HG02973 (cell line): Measurements from ENCODE around the gene NHLRC2.
"Not testable (repeated sequence)": the region's sequence is repeated elsewhere in the genome, so short reads cannot be mapped to it uniquely, and the experiment has no call there.

ENCODE experiments used
- ATAC-seq: cut with Tn5 transposase; IDR thresholded peaks from one replicate; pipeline ENCODE4 v1.9.1; 2021; ENCODE audit warnings: moderate library complexity; ENCODE audit not compliant: unreplicated experiment

NHLRC2 gene

GRCh38 chr10:113933894-113934532 is 79.6 kb downstream of the NHLRC2 start:
- no peak for ATAC-seq

- no peak for ATAC-seq
Measured at GRCh38 chr10:113937258-113937657, 82.8 kb downstream of the NHLRC2 start.

- no peak for ATAC-seq
Measured at GRCh38 chr10:113937756-113938155, 83.3 kb downstream of the NHLRC2 start.

GRCh38 chr10:113939212-113939860 is 84.9 kb downstream of the NHLRC2 start:
- ATAC-seq: no peak

DNA sequence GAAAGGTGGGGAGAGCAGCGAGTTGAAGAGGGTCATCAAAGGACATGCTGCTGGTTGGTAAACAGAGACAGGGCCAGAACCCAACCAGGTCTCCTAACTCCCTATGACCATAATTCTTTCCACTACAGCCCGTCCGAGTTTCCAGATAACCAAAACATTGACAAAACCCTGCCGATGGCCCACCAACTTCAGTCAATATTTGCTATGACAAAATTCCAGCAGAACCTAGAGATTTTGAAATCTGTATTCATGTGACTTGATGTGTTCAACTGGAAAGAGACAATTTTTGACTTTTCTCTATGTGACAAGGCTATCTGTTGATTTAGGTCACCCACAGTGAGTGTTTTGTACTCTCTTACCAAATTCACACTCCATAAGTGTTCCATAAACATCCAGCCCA is 86.7 kb downstream of the NHLRC2 start:
- no peak for ATAC-seq

- not testable (repeated sequence) for ATAC-seq
Measured at GRCh38 chr10:113943196-113943595, 88.7 kb downstream of the NHLRC2 start.

- no peak for ATAC-seq
Measured at GRCh38 chr10:113945075-113945686, 90.7 kb downstream of the NHLRC2 start.

DNA sequence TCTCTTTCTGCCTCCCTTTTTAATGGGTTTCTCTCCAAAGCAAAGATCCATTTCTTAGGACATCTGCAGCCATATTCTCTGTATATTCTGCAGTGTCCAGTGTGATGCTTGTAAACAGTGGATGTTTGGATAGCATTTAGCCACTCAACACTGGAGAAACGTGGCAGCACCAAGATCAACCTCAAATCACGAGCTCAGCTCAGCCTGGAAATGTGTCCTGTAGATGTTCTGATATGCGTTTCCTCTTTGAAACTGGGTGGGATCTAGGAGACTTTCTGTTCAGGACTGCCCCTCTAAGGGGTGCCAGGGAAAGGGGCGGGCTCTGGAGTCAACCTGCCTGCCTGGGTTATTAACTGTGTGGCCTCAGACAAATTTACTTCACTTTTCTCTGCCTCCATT is 91.2 kb downstream of the NHLRC2 start:
- no peak for ATAC-seq

DNA sequence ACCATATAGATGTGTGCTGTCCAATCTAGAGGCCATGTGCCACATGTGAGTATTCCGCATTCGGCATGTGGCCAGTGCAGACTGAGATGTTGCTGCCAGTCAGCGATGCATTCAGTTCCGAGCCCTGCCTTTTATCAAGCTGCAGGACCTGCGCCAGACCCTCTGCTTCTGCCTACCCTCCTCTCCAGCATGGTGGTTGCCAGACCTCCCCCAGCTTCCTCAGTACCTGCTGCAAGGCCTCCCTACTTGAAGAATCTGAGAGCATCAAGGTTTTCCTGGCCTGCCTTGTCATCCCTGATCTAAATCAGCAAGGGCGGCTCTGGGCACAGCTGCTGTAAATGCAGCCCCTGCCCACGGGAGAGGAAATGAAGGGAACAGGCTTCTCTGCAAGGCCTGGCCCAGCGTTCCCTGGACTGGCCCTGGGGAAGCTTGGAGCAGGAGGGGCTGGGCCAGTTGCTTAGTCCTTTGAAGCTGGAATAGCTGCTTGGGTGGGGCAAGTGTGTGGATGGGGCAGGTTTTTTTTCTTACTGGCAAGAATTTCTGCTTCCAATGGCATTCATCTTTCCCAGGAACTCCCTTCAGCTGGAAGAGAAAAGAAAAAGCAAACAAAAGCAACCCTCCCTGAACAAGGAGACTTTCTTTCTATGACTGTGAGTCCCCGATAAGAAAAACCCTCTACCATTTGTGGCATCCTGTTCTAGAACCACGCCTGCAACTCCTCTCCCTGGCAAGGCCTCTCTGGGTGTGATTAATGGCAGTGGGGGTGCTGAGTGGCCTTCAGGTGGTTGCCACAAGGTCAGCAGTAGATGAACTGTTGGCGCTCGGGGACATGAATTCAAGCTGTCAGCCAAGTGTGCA is 93.0 kb downstream of the NHLRC2 start:
- ATAC-seq: no peak

- ATAC-seq: no peak
Measured at GRCh38 chr10:113948048-113948447, 93.6 kb downstream of the NHLRC2 start.

DNA sequence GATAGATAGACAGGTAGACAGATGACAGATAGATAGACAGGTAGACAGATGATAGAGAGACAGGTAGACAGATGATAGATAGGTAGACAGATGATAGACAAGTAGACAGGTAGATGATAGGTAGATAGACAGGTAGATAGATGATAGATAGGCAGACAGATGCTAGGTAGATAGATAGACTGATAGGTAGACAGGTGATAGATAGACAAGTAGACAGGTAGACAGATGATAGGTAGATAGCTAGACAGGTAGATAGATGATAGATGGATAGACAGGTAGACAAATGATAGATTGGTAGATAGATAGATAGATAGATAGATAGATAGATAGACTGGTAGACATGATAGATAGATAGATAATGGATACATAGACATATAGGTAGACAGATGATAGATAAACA is 95.8 kb downstream of the NHLRC2 start:
- no peak for ATAC-seq

DNA sequence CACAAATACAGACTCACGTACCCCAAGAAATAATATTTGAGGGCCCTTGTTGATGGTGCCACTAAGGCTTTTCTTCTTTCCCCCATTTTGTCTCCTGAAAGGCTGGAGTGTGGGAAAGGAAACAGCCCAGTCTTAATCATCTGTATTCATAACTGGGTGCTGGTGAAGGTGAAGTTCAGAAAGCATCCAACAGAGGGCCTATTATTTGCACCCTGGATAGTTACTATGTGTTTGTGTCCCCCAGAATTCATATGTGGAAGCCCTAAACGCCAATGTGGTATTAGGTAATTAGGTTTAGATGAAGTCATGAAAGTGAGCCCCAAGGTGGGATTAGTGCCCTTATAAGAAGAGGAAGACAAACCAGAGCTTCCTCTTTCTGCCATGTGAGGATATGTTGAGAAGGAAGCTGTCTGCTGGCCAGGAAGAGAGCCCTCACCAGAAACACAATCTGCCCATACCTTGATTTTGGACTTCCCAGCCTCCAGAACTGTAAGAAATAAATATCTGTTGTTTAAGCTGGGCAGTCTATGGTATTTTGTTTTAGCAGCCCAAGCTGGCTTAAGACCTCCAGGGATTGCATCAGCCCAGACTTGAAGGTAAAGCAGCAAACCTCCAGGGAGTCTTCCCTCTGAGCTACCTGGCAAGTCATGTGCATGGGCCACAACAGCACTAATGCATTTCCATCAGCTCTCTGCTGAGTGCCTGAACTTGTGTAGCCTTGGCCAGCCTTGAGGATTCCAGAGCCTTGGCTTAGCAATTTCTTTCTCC is 99.2 kb downstream of the NHLRC2 start:
- no peak for ATAC-seq

GRCh38 chr10:113954409-113954808 is 99.9 kb downstream of the NHLRC2 start:
- ATAC-seq: no peak

GRCh38 chr10:113957013-113957412 is 102.6 kb downstream of the NHLRC2 start:
- ATAC-seq: no peak

DNA sequence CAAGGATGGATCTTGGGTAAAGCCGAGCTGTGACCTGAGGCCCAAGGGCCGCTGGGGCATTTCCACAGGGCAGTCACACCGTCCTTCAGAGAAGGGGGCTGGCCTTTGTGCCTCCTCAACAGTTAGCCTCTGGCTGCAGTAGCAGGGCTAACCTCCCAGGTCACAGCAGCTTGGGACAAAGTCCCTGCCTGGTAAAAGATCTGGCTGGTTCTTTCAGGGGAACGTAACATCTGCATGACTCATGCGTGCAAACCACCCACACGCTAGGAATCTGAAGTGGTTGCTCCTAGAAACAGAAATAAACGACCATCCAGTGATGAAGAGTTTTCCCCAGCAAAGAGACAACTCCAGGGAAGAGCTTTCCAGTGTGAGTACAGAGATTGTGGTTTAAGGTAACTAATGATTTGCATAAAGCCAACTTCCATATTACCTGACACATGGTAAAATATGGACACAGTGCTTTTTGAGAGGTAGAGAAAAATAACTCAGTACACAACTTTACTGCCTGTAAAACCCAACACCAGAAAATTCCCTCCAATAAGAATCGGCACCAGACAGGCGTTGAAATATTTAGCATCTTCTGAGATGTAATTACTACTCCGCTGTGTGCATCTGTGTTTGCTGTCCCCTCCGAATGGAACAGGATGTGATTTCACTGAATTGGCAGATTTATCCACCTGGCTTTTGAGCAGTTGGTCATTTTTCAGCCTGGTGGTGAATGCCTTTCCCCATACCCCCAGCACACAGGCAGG is 104.3 kb downstream of the NHLRC2 start:
- no peak for ATAC-seq

- ATAC-seq: peak; percentile 48
Measured at GRCh38 chr10:113959383-113959760, 104.9 kb downstream of the NHLRC2 start.

- ATAC-seq: peak; percentile 39
Measured at GRCh38 chr10:113960617-113961181, 106.2 kb downstream of the NHLRC2 start.

- peak; percentile 63 for ATAC-seq
Measured at GRCh38 chr10:113961182-113962031, 106.9 kb downstream of the NHLRC2 start.

GRCh38 chr10:113965077-113965476 is 110.6 kb downstream of the NHLRC2 start:
- no peak for ATAC-seq
